Gastrocnemius medialis (tissue), 4 donors: ENCODE data around the gene RCOR2. TPM values are rescaled to one million over a fixed set of nuclear protein-coding genes. Genes with fewer than 3 reads are reported as not detected.

Experiments
- ATAC-seq, 2 donors: fragments of 150-250 bp; one replicate each; pipeline ENCODE4 v1.9.1; 2016
- DNase-seq, 2 donors: peaks; one replicate each; pipeline ENCODE4 v3.0.0-alpha.2; 2019
- H3K27ac ChIP-seq, 4 donors: fragments of 200-600 bp; sonication (generic); 1 replicate in 1 of 4; 2 replicates in 3 of 4; pipeline ENCODE4 v1.5.1; 2016 to 2018; ENCODE audit warnings: mild to moderate bottlenecking in 2 of 4, moderate library complexity in 1 of 4
- H3K27me3 ChIP-seq, 3 donors: fragments of 200-600 bp; sonication (generic) in 2 of 3; 1 replicate in 1 of 3; 2 replicates in 2 of 3; pipeline versions ENCODE4 v1.5.1 to v1.6.0; 2016 to 2019; ENCODE audit warnings: mild to moderate bottlenecking in 1 of 3, moderate library complexity in 1 of 3
- H3K36me3 ChIP-seq, 2 donors: fragments of 200-600 bp; sonication (generic) in 1 of 2; one replicate each; pipeline ENCODE4 v1.5.1; 2017 to 2018
- H3K4me1 ChIP-seq, 2 donors: fragments of 200-600 bp; sonication (generic) in 1 of 2; one replicate each; pipeline ENCODE4 v1.5.1; 2016 to 2017; ENCODE audit warnings: mild to moderate bottlenecking in 2 of 2
- H3K4me3 ChIP-seq, 4 donors: fragments of 200-600 bp; sonication (generic) in 3 of 4; 1 replicate in 1 of 4; 2 replicates in 3 of 4; pipeline ENCODE4 v1.5.1; 2016 to 2019; ENCODE audit warnings: mild to moderate bottlenecking in 2 of 4
- H3K9me3 ChIP-seq, 3 donors: fragments of 200-600 bp; sonication (generic) in 2 of 3; 1 replicate in 1 of 3; 2 replicates in 2 of 3; pipeline ENCODE4 v1.5.1; 2016 to 2019
- POLR2A ChIP-seq, 2 donors: fragments of 450-650 bp; IDR thresholded peaks; one replicate each; pipeline ENCODE4 v1.6.1; 2017; ENCODE audit warnings: antibody characterized with exemption in 2 of 2, mild to moderate bottlenecking in 2 of 2, moderate library complexity in 2 of 2
- in situ Hi-C, 4 donors: fragments of 200-750 bp; cut with MboI; loops; one replicate each; pipeline versions ENCODE4 v1.15.0 to v1.8.0; 2017; ENCODE audit warnings: low sequenced_read_pairs in 4 of 4
- intact Hi-C: fragments of 100-400 bp; cut with DNase I; formaldehyde crosslinking; loops from one replicate; pipeline ENCODE4 v1.15.1; 2023; ENCODE audit warnings: low total_unique reads
- total RNA-seq, 4 donors: library from RNA; depleted of rRNA; stranded (reverse); fragments of >200 nt; gene quantifications; one replicate each; pipeline versions ENCODE4 v1.1.0 to v1.2.3, GENCODE V29; 2016
- TF ChIP-seq, protein P1 (sequence below), 5 experiments: fragments of 450-650 bp in 3 of 5; fragments of 200-600 bp in 2 of 5; sonication (generic) in 2 of 5; IDR thresholded peaks in 4 of 5; conservative IDR thresholded peaks in 1 of 5; 1 replicate in 4 of 5; 2 replicates in 1 of 5; pipeline ENCODE4 v1.5.1; 2016 to 2019; ENCODE audit warnings: antibody characterized with exemption in 5 of 5, mild to moderate bottlenecking in 3 of 5, moderate library complexity in 3 of 5

RCOR2 gene
- total RNA-seq, 4 donors from 2014 or later, result 0.25 to 1.5 (median 0.45) TPM

- H3K4me3 ChIP-seq, result no peak overlapping the region
- intact Hi-C loops, result no loop called here
- ATAC-seq (no peak), DNase-seq (no peak)
- H3K9me3 ChIP-seq, result no peaks in the 10 kb centered on the region
- TF ChIP-seq, protein P1, sequence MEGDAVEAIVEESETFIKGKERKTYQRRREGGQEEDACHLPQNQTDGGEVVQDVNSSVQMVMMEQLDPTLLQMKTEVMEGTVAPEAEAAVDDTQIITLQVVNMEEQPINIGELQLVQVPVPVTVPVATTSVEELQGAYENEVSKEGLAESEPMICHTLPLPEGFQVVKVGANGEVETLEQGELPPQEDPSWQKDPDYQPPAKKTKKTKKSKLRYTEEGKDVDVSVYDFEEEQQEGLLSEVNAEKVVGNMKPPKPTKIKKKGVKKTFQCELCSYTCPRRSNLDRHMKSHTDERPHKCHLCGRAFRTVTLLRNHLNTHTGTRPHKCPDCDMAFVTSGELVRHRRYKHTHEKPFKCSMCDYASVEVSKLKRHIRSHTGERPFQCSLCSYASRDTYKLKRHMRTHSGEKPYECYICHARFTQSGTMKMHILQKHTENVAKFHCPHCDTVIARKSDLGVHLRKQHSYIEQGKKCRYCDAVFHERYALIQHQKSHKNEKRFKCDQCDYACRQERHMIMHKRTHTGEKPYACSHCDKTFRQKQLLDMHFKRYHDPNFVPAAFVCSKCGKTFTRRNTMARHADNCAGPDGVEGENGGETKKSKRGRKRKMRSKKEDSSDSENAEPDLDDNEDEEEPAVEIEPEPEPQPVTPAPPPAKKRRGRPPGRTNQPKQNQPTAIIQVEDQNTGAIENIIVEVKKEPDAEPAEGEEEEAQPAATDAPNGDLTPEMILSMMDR (IDR thresholded peaks at IDR 0.05 in 4 of 5, conservative IDR thresholded peaks at IDR 0.05 in 1 of 5), result no peak
- no peak for TF ChIP-seq POLR2A (IDR thresholded peaks at IDR 0.05)
- no peaks in the 10 kb centered on the region for H3K27me3 ChIP-seq
- peaks cover 0 to 37% of the 10 kb centered on the region in 2 donors for H3K36me3 ChIP-seq
- in situ Hi-C loops, result no loop called here
- H3K4me1 ChIP-seq, result peaks cover 0 to 2% of the 10 kb centered on the region in 2 donors
- H3K27ac ChIP-seq, result no peak overlapping the region
These were observed 6.3 kb downstream of the RCOR2 start for GRCh38 chr11:63910675-63911074.

DNA sequence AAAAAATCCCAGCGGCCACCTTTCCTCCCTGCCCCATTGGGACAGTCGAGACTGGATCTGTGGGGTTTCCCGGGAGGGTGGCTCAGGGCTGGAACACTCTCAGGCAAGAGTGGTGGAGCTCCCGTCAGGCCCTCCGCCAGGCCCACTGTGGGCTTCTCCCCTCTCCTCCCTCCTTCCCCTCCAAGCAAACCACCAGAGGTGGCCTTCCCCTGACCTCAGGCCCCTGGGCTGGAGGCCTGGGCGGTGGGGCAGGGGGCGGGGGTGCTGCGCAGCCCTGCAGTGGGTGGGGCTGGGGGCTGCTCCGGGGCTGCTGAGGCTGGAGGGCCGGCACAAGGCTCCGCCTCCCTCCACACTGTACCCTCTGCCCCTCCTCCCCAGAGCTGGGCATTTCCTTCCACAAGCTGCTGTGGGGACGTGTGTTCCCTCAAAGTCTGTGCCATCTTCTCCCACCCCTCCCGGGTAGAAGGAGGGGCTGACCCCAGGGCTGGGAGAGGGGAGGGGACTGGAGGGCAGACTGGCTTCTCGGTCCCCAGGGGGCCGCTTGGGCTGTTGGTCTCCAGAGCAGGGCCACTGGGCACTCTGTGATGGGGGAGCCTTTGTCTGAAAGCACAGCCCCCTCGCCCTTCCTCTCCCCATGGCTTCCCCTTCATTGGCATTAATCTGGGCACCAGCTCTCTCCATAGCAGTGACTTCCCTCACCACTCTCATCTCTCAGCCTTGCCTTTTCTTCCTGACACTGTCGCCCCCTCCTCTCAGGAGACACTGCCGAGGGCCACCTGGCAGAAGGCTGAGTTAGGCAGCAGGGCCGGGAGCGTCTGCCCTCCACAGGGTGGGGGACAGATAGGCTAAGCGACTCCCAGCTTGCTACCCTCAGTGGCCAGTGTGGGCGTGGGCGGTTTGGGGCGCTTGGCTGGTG lies 7.1 kb downstream of the RCOR2 start:
- Histone ChIP-seq H3K27ac (no peak overlapping the region), H3K4me1 (no peaks in the 10 kb centered on the region), H3K4me3 (no peak overlapping the region), H3K36me3 (peaks cover 0 to 45% of the 10 kb centered on the region in 2 donors), H3K9me3 (no peaks in the 10 kb centered on the region), H3K27me3 (no peaks in the 10 kb centered on the region)
- intact Hi-C loops, result loop anchor here (5.0 kb wide), 1 partner anchor 32 kb away; no protein-coding TSS in a partner anchor
- in situ Hi-C loops, result no loop called here
- ATAC-seq (no peak), DNase-seq (no peak)
- TF ChIP-seq POLR2A (IDR thresholded peaks at IDR 0.05), result no peak
- TF ChIP-seq, protein P1 (IDR thresholded peaks at IDR 0.05 in 4 of 5, conservative IDR thresholded peaks at IDR 0.05 in 1 of 5), result no peak

- in situ Hi-C loops (no loop called here), intact Hi-C loops (loop anchor here (5.0 kb wide), 1 partner anchor 33 kb away; no protein-coding TSS in a partner anchor)
- H3K27ac ChIP-seq, result no peak overlapping the region
- no peak overlapping the region for H3K4me3 ChIP-seq
- TF ChIP-seq, protein P1 (IDR thresholded peaks at IDR 0.05 in 4 of 5, conservative IDR thresholded peaks at IDR 0.05 in 1 of 5), result no peak
- no peak for TF ChIP-seq POLR2A (IDR thresholded peaks at IDR 0.05)
- no peaks in the 10 kb centered on the region for H3K27me3 ChIP-seq
- peaks cover 0 to 56% of the 10 kb centered on the region in 2 donors for H3K36me3 ChIP-seq
- no peak for ATAC-seq
- no peak for DNase-seq
- H3K4me1 ChIP-seq, result no peaks in the 10 kb centered on the region
- no peaks in the 10 kb centered on the region for H3K9me3 ChIP-seq
These were observed 8.1 kb downstream of the RCOR2 start for GRCh38 chr11:63908631-63909401.

DNA sequence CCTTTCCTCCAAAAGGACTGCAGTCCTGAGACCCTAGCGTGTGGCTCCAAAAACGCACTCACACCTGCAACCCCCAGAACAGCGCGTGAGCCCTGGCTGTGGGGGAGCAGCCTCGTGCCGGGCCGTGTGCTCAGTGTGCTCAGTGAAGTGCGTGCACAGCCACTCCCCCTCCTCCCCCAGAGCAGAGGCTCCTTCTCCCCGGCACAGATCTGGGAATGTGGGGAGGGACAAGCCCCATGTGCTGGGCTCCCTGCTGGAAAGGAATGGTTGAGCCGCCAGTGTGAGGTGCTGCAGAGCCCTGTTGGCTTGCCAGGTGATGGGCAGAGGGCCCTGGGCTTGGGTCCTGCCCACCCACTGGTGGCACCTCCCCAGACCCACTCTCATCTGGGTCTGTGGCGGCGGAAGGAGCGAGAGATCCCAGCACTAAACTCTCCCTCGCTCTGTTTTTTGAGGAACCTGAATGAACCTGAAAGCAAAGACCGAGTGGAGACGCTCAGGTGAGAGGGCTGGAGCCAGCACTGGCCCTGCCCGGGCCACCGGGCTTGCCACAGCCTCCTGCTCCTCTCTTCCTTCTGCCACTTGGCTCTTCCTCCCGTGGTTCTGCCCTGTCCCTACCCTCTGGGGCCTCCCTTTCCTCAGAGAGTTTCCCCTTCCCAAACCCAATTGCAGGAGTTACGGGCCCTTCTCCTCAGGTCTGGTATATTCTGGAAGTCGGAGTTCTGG lies 9.0 kb downstream of the RCOR2 start:
- Histone ChIP-seq H3K4me3 (no peak overlapping the region), H3K36me3 (peaks cover 0 to 64% of the 10 kb centered on the region in 2 donors), H3K4me1 (no peaks in the 10 kb centered on the region), H3K27me3 (no peaks in the 10 kb centered on the region), H3K9me3 (no peaks in the 10 kb centered on the region), H3K27ac (no peak overlapping the region)
- ATAC-seq, result no peak
- no peak for DNase-seq
- intact Hi-C loops (loop anchor here (5.0 kb wide), 1 partner anchor 34 kb away; no protein-coding TSS in a partner anchor), in situ Hi-C loops (no loop called here)
- TF ChIP-seq, protein P1 (IDR thresholded peaks at IDR 0.05 in 4 of 5, conservative IDR thresholded peaks at IDR 0.05 in 1 of 5), result no peak
- TF ChIP-seq POLR2A (IDR thresholded peaks at IDR 0.05), result no peak
